Brain pericyte (primary cell): ENCODE data around the gene ATP1B1.

Source experiments
- DNase-seq: peaks from one replicate; pipeline ENCODE4 v3.0.0-alpha.2; 2012; ENCODE audit warnings: low read depth, low spot score

The ATP1B1 gene

DNA sequence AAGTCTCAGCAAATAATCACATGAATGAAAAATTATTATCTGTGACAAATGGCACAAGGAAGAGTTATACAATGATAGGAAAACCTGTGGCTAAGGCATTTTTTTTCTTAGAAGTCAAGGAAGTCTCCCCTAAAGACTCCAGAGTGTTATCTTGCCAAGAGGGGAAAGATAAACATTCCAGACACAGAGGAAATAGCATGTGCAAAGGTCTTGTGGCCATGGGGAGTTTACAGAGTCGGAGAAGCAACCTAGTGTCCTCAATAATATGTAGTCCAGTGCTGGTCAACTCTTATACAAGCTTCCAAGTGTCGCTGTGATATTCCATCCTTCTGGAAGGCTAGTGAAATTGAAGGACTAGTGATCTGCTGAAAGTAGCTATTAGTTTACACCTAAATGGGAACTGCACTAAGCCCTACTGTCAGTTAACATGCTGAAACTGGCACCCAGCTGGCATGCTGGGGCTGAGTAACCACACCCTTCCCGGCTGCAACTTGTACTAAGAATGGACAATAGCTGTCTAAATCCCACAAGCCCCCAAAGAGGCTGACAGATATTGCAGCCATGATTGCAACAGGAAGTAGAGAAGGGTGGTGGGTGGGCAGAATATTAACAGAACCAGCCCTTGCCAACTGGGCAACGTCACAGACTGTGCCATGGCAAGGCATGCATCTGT is 11.5 kb upstream of the ATP1B1 start:
- DNase-seq = no peak

DNA sequence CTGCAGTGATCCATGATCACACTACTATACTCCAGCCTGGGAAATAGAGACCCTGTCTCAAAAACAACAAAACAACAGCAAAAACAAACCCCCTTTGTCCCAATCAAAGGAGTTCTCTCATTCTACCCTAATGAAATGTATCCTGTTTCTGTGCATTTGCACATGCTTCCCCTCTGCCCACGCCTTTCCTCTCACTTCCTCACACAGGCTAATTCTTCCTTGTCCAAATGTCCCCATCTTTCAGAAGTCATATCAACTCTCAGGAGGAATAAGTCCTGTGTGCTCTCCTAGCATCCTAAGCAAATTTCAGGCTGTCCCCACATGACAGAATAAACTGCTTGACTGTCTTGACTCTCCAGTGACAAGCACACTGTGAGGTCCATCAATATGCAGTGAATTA is 8.1 kb upstream of the ATP1B1 start:
- DNase-seq = no peak

DNA sequence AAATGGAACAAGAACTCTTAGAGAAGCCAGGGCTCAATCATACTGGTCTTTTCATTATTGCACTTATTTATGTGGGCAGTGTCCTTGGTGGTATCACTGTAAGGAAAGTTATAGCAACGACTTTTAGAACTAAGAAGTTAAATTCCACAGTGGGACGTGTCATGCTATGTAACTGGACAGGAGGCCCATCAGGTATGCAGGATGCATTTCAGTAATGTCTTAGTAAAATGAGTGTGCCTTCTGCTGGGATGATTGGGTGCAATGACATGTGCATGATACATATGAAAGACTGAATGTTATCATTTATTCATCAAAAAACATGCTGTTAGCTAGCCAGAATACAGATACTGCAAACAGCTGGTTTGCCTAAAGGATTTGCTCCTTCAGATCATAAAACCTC is 6.9 kb upstream of the ATP1B1 start:
- DNase-seq = no peak

DNA sequence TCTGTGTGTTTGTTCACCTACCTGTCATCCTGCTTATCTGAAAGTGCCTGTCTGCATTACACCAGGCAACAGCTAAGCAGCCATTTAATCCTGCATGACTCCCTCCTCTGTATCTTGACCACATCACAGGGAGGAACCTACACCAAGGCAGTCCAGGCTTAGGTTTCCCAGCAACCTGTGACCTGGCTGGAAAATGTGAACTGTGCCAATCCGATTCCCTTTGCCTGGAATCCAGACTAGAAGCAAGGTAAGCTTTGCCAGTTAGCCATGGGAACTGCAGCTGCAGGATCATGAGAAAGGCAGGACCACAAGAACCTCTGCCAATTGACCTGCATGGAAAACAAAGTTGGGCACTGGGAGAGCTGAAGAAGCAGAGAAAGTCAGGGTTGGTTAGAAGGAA is 6.3 kb upstream of the ATP1B1 start:
- DNase-seq = no peak

DNA sequence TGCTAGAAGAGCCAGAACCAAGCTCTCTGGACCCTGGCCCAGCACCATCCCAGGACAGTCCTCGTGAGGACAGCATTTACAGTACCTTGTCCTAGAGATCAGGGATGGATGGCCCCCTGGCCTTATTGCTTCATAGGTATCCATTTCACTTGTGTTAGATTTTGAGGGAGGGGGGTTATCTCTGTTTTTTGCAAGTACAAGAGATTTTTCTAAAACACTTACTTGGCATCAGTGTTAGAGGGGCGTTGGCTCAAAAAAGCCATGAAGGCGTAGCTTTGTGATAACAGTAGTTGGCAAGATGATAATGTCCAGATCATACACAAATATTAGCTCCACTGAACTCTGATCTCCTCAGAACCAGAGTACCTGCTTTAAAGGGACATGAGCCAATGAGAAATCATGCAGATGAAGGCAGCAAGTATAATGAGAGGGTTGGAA is 5.8 kb upstream of the ATP1B1 start:
- no peak for DNase-seq

DNA sequence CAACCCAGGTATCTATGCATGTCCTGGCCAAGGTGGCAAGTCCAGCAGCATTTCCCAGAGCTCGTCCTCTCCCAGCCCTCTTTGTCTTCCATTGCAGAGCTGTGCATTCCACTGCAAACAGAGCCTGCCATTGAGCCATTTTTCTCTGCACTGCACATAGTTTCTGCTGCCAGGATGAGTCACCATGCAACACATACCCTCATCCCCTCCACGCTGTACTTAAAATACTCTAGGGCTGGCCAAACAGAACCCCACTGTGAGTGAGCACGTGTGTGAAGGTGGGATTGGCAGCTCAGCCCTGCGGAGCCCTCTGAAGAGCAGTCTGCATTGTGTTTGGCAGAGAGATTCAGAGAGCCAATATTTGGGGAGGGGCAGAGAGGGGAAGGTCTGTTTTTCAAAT is 3.9 kb upstream of the ATP1B1 start:
- no peak for DNase-seq

DNA sequence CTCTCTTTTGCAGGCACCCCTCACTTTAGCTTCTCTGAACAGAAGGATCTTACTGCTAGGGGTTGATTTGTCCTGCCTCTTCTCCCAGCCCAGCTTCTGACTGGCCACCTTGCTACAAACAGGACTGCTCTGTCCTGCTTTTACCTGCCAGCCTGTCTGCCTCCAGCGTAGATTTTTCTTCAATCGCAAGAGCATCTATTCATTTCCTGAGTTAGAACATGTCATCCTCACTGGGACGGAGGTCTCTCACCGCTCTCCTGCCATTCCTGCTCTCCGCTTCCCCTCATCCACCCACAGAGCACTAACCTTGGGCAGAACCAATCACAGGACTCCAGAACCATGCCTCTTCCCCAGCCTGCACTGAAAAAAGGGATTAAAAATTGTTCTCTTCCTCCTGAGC is 3.5 kb upstream of the ATP1B1 start:
- no peak for DNase-seq

DNA sequence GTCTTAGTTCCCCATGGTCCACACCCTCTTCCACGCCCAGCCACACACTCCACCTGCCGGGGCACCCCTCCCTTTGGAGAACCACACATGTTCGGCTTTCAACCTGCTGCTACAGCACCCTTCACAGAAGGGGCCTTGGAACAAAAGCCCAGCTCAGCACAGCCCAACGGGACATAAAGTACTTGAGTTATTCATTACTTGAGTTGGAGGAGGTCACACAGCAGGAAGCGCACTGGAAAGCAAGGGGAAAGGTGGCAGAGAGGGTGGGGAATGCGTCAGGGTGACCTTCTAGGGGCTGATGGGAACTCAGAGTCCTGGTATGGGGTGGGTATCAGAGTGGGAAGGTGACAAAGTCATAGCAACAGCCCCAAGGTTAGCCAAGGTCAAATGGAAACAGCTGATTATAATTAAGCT is 3.0 kb upstream of the ATP1B1 start:
- DNase-seq = no peak

DNA sequence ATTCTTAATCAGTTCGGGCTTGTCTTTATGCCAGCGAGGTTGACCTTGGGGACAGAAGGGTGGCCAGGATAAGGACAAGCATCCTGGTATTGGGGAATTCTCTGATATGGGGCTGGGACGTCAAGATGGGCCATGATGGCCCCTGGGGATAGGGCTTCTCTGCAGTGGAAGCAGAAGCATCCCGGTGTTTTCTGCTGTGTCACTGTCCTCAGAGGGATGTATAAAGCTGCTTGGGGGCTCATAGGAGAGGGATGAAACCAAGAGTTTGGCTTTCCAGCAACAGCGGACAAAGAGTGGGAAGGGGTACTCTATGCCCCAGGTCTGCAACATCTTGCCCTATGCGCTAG is 1.4 kb upstream of the ATP1B1 start:
- no peak for DNase-seq

DNA sequence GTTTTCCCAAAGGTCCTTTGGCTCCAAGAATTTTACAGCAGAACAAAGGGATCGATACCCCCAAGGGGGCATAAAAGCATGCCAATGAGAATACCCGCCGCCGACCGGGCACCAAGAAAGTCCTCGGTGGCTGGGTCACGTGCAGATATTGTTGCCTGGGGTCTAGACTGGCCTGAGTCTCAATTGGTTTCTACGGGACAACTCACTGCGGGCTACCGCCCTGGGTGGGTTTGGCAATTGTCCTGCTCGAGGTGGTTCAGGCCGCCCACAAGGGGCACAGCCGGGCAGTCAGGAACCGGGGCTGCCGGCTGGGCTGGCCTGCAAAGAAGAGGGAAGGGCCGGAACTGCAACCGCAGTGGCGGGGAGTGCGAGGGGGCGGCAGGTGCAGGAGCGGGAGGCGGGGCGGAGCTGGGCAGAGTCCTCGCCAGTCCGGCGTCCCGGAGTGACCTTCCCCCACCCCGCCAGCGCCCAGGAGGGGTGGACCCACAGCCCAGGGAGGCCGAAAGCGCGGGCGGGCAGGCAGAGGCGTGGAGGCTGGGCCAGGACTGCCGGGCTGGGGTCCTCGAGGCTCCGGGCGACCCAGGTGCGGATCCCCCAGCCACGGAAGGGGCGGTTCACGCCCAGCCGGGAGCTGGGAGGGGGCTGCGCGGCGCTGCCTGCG is 926 bp upstream of the ATP1B1 start:
- DNase-seq = no peak

DNA sequence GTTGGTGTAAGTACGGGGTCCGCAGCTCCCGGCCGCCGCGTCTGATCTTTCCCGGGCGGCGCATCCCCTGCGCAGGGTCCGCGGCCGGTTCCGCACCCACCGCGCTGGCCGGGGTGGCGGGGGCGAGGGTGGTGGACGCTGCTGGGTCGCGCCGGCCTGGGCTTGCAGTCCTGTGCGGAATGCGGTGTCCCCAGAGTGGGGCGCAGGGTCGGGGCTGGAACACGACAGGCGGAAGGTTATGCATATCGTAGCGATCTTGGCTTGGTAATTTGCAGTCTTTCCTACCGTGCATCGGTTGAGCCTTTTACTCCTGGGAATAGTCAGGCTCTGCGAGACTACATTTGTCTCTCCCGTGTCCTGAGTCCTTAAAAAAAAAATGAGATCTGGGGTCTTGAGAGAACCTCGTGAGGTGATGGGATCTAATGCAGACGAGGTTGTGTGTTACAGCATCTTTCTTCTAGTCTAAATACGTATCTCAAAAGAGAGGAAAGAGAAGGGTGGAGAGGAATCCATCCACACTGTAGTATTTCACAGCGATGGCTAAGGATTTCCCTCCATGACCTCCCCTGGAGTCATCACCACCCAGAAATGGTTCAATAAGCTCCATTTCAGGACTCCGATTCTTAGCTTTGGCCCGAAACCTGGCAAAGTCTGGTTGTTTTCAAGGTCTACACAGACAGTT is 572 bp downstream of the ATP1B1 start:
- no peak for DNase-seq

DNA sequence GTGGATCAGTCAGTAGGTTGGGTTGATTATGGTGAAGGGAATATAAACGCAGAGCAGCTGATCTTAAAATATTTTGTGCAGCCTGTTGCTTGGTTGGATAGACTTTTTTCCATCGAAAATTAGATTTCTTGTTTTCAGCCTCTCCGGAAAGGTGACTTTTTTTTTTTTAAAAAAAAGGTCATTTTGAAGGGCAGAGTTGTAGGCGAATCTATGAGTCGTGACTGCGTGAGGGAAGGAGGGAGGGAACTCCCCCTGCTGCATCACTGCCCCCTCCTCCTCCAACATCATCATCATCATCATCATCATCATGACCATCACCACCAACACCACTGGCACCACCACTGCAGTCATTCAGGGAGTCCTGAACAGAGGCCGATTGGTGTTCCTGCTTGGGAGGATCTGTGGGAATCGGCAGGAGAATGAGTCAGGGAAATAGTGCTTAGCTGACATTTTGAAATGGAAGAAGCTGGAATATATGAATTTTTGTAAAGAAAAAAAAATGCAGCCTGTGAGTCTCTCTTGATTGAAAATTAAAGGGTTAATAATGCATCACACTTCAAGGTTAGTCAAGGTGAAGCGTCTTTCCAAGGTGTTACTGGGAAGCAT is 1.2 kb downstream of the ATP1B1 start:
- no peak for DNase-seq

DNA sequence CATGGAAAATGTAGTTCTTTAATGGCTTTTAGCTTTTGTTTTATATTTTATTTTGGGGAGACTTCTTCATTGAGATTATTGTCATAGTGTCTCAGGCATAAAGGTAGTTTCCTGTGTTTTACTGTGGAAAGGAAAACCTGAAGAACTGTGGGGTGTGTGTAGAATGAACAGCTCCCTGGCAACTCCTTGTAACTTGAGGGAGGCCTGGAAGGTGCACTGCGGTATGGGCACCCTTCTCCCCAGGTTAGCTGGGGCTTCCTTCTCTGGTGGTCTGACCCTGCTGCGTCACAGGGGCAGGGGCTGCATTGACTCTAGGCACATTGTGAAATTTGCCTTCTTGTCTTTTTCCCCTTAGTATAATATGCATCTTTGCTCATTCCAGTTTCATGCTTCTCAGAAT is 1.7 kb downstream of the ATP1B1 start:
- no peak for DNase-seq

DNA sequence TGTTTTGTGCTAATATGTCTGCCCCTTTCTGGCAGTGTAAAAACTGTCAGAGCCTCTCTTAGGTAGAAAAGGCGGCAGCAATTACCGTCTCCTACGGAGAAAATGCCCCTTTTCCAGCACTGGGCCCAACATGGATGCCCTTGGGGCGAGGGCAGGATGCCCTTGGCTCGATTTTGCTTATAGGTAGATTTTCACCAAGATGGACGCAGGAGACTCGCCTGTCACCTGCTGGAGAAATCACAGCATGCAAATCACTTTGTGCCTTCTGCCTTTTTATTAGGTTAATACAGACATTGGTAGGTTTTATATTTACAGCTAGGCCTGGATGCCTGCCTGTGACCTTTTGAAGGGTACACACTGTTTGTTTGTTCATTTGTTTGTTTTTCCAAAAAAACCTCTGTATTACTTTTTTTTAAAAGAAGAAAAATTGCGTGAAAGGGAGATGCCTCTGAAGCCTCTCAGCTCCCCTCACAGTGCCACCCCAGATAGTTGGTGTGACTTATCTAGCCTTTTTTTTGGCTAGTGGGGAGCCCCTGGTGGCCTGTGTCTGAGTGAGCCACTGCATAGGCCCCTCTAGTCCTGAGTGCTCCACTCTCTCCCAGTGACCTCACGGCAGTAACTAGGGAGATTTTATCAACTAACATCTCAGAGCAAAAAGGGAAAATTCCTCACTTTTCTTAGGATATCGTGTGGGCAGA is 2.5 kb downstream of the ATP1B1 start:
- DNase-seq = no peak

DNA sequence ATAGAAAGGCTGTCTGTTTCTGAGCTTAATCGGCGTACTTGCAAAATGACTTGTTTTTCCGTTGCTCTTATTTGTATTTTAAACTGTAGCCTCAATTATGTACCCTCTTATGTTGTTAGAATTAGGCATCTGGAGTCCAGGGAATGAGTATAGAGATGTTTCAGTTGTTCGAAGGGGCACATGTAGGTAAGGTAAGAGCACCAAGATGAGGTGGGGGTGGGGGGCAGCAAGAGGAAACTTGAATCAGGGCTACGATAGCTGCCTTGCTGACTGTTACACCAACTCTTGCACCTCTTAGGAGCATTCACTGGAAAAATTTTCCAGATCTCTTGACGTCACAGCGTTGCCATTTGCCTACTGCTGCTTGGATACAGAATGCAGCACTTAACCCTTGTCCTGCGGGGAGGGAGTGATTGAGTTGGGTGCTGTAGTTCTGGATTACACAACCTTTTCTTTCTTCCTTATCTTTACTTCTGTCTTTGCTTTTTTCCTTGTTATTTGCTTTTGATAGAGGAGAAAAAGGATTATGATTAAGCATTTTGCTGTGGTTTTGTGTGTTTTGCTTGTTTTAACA is 3.2 kb downstream of the ATP1B1 start:
- DNase-seq = no peak

DNA sequence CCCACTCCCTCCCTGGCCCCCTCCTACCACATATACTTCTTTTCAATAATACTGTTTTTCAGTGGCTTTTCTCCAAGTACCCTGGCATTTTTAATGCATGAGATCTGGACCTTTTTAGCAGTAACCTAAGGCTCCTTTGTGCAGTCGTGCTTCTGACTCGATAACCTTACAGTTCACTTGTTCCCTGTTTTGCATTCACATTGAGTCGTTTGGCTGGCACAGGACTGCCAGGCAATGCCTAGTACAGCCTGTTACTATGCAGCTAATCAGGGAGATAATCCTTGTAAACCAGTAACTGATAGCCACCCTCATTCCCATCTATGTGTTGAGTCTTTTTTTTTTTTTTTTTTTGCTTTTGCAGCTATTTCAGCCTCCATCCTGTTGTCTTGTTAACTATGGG is 3.7 kb downstream of the ATP1B1 start:
- no peak for DNase-seq

DNA sequence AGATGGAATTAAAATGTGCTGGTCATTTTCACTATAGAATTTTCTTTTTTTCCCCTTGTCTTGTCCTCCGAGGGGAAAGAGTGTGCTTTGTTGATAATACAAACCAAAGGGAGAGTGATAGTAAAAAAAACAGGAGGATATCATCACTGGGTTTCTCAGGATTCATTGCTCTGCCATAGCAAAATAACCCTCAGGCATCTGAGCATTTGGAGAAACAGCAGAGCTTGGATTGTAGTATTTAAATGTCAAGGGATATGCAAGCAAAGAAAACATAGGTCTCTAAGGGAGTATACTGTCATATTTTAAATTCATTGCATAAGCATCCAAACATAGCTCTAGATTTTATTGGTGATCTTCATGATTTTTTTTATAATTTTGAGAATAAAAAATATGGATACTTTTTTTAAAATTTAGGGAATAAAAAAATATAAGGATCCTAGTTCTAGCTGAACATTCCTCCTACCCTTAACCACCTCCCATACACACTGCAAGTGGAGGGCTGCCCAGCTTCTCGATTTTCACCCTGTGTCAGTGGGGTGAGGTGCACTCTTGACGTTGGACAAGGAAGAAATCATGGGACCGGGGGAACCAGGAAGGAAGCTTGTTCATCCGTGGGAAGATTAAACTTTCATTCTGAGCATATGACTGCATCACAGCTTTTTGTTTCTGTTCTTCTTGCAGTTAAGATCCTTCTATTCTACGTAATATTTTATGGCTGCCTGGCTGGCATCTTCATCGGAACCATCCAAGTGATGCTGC is 4.4 kb downstream of the ATP1B1 start:
- DNase-seq = no peak

DNA sequence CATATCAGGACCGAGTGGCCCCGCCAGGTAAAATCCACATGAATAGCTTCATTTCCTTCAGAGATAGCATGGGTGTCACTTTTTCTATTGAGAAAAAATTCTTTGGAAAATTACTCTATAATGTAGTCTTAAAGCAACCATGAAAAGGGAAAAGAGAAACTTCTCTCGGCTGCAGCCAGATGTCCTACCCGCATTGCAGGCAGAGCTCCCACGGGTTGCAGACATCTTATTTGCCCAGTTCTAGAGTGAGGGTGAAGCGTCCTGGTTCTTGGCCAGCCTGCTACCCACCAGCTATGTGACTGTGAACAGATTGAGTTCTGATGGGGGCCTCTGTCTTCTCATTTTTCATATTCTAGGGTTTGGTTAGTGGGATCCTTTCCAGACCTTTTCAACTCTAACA is 5.0 kb downstream of the ATP1B1 start:
- no peak for DNase-seq

DNA sequence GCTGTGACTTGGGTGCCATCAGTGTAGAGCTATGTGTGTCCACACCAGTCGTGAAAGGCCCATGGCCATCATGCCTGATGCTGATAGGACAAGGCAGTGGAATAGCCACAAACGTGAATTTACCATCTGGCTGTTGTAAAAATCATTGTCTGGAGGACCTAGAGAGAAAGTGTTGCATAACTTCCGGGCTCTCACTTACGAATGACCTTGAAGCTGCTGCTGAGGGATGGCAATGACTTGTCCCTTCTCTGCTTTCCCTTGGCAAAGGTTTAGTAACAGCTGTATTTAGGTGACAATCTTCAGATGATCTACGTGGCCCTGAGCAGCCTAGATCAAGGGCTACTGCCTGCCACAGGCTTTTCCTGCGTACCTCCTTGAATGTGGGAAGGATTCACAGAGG is 5.8 kb downstream of the ATP1B1 start:
- DNase-seq = no peak

DNA sequence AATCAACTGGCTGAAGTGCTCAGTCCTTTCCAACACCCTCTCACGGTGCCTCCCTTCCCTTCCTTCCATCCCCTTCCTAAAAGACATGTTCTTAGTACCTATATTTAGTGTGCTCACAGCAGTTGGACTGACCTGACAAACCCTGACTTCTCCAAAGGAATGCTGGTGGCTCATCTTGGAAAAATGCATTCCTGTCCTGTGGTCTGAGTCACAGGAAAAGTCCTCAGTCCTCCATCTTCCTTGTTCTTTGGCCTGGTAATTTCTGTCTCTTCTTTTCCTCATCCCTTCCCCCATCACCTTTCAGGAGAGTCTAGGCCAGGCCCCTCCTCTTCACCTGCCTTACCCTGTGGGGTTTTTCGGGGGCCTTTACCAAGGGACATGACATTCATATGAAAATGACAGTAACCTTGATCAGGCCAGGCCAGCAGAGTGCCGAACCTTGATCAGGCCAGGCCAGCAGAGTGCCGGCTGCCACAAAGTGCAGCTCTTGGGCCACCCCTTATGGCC is 7.2 kb downstream of the ATP1B1 start:
- no peak for DNase-seq
